Right lobe of liver (tissue), 6 donors: ENCODE results near the gene ZFYVE9. TPM values are rescaled to one million over a fixed set of nuclear protein-coding genes. Genes with fewer than 3 reads are reported as not detected.

Experiments
- ATAC-seq, 4 donors: fragments of 200-7000 bp; cut with Tn5 transposase; one replicate each; pipeline ENCODE4 v1.9.1; 2020; ENCODE audit warnings: mild to moderate bottlenecking in 4 of 4, moderate library complexity in 4 of 4
- DNase-seq, 3 donors: peaks; one replicate each; pipeline ENCODE4 v3.0.0-alpha.2; 2020
- H3K27ac ChIP-seq, 3 donors: fragments of 200-600 bp; one replicate each; pipeline ENCODE4 v1.8.0; 2022
- H3K27me3 ChIP-seq, 2 donors: fragments of 200-600 bp; one replicate each; pipeline ENCODE4 v1.8.0; 2022
- H3K36me3 ChIP-seq, 4 donors: fragments of 200-600 bp; sonication (generic) in 1 of 4; one replicate each; pipeline versions ENCODE4 v1.5.1 to v1.8.0; 2017 to 2022; ENCODE audit warnings: control low read depth in 1 of 4
- H3K4me1 ChIP-seq, 4 donors: fragments of 200-600 bp; sonication (generic) in 1 of 4; one replicate each; pipeline versions ENCODE4 v1.5.1 to v1.8.0; 2017 to 2022; ENCODE audit warnings: control low read depth in 1 of 4
- H3K4me3 ChIP-seq, 3 donors: fragments of 200-600 bp; one replicate each; pipeline ENCODE4 v1.8.0; 2022
- H3K9me3 ChIP-seq, 4 donors: fragments of 200-600 bp; sonication (generic) in 1 of 4; one replicate each; pipeline versions ENCODE4 v1.5.1 to v1.8.0; 2017 to 2022; ENCODE audit warnings: control low read depth in 1 of 4
- CTCF ChIP-seq, 4 donors: fragments of 200-600 bp in 3 of 4; fragments of 450-650 bp in 1 of 4; IDR thresholded peaks; one replicate each; pipeline versions ENCODE4 v1.5.1 to v1.8.0; 2016 to 2022; ENCODE audit warnings: antibody characterized with exemption in 4 of 4, mild to moderate bottlenecking in 2 of 4
- POLR2A ChIP-seq: fragments of 450-650 bp; IDR thresholded peaks from one replicate; pipeline ENCODE4 v1.6.1; 2017; ENCODE audit warnings: antibody characterized with exemption, mild to moderate bottlenecking
- WGBS: methylation state at CpG from one replicate; pipeline ENCODE4 v1.1.6; 2018; ENCODE audit warnings: low coverage, low lambda C conversion rate; ENCODE audit not compliant: insufficient coverage; ENCODE audit errors: missing lambda C conversion rate; 5-methylcytosine and 5-hydroxymethylcytosine counted together
- intact Hi-C, 2 donors: fragments of 100-400 bp; cut with DNase I; formaldehyde crosslinking; loops; one replicate each; pipeline versions ENCODE4 v1.11.2 to v1.14.1; 2022
- total RNA-seq, 6 experiments: library from RNA; depleted of rRNA in 2 of 6; stranded (reverse); fragments of >200 nt in 2 of 6; fragmentation: NEBNext Ultra II Directional in 3 of 6; extraction: Animal tissue kit (Norgen Biotek cat#: 25700) in 3 of 6; gene quantifications; one replicate each; pipeline versions ENCODE4 v1.1.0 to v1.2.4, GENCODE V29; 2016 to 2023
- donor health status: DM: no; HTN: yes; CAD: no.
- donor health status: DM: no; HTN: no; CAD: no.
- donor health status: DM: no; HTN: no; CAD: no.
- donor health status: DM: no; HTN: yes; CAD: no.
- donor health status: DM: no; HTN: yes; CAD: no.

ZFYVE9 gene
- total RNA-seq, 6 experiments from 2014 or later, result 9.6 to 15.6 (median 12.3) TPM

DNA sequence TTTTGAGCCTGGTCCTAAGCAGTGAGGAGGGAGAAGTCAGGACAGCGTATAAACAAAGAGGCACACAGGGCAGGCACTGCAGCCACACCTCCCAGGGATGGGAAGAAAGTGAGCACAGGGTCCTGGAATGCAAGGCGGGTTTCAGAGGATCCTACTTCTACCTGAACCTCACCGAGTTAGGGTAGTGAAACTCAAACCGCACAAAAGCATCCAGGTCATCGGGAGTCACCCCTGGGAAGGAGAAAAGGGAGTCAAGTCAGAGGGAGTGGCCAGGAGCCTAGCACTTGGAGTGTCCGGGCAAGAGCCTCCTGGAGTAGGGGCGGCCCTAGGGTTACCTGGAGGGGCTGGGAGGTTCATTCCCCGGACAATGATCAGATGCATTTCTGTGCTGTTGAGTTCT lies 213.5 kb downstream of the ZFYVE9 start:
- no peak for ATAC-seq
- no peaks in the 10 kb centered on the region for H3K9me3 ChIP-seq
- H3K36me3 ChIP-seq, result peaks cover 0 to 82% (median 51%) of the 10 kb centered on the region in 4 donors
- no peak for DNase-seq
- H3K4me3 ChIP-seq, result no peak overlapping the region
- WGBS, result 98% methylated on average over 8 of the region's 8 CpGs
- intact Hi-C loops, result no loop called here
- H3K27me3 ChIP-seq, result no peaks in the 10 kb centered on the region
- no peak overlapping the region for H3K27ac ChIP-seq
- TF ChIP-seq CTCF (IDR thresholded peaks at IDR 0.05) (no peak), POLR2A (no peak)
- H3K4me1 ChIP-seq, result no peaks in the 10 kb centered on the region

- intact Hi-C loops, result no loop called here
- peaks cover 0 to 87% (median 53%) of the 10 kb centered on the region in 4 donors for H3K36me3 ChIP-seq
- WGBS, result 100% methylated on average over 1 of the region's 11 CpGs
- no peak overlapping the region for H3K4me3 ChIP-seq
- no peaks in the 10 kb centered on the region for H3K27me3 ChIP-seq
- ATAC-seq (no peak), DNase-seq (no peak)
- no peak overlapping the region for H3K27ac ChIP-seq
- H3K9me3 ChIP-seq, result no peaks in the 10 kb centered on the region
- no peaks in the 10 kb centered on the region for H3K4me1 ChIP-seq
- TF ChIP-seq CTCF (IDR thresholded peaks at IDR 0.05), result no peak
- TF ChIP-seq POLR2A, result no peak
These were observed 214.1 kb downstream of the ZFYVE9 start for GRCh38 chr1:52355847-52356505.

DNA sequence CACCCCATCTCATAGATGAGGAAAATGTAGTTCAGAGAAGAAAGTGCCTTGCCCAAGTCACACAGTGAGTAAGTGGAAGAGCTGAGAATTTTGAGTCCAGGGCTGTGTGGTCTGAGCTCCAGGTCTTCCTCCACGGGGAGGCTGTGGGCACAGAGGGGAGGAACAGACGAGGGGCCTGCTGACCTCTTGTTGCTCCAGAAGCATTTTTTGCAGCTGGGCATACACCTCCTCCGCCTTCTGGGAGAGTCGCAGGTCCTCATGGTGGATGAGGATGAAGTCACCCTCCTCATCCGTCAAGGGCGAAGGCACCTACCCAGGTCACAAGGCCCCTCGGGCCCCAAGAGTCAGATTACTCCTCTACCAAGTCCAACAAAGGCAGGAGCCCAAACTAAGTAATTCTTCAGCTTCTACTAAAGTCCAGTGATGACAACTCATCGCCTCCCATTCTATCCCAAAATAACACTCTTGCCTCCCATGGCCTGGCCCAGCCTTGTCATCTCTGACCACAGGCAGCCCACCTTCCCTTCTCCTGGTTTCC lies 215.0 kb downstream of the ZFYVE9 start:
- no peaks in the 10 kb centered on the region for H3K9me3 ChIP-seq
- peaks cover 0 to 95% (median 57%) of the 10 kb centered on the region in 4 donors for H3K36me3 ChIP-seq
- ATAC-seq (no peak), DNase-seq (no peak)
- H3K4me1 ChIP-seq, result no peaks in the 10 kb centered on the region
- intact Hi-C loops, result no loop called here
- no peaks in the 10 kb centered on the region for H3K27me3 ChIP-seq
- no peak overlapping the region for H3K27ac ChIP-seq
- no peak overlapping the region for H3K4me3 ChIP-seq
- WGBS, result 96% methylated on average over 3 of the region's 8 CpGs
- no peak for TF ChIP-seq POLR2A

DNA sequence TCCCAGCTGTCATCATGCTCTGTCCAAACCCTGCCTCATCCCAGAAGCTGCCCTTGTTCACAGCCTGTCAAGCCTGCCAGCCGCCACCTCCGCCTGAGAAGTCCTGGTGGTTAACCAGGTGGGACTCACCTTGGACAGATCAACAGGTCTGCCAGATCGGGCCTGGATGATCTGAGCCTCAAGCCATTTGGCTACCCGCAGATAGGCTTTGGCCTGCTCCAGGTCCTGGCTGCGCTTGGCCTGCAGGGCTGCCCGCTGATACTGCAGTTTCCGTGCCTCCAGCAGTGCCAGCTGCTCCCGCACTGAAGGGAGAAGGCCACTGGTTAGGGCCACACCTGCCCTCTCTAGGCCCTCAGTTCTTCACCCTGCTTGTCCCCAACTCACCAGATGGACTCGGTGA lies 215.5 kb downstream of the ZFYVE9 start:
- Histone ChIP-seq H3K9me3 (no peaks in the 10 kb centered on the region), H3K4me1 (no peaks in the 10 kb centered on the region), H3K4me3 (no peak overlapping the region), H3K36me3 (peaks cover 0 to 99% (median 60%) of the 10 kb centered on the region in 4 donors), H3K27me3 (no peaks in the 10 kb centered on the region), H3K27ac (no peak overlapping the region)
- no peak for ATAC-seq
- intact Hi-C loops, result no loop called here
- no peak for DNase-seq
- TF ChIP-seq CTCF (IDR thresholded peaks at IDR 0.05) (no peak), POLR2A (no peak)
- no CpG with 5 or more reads among the region's 9 CpGs for WGBS

- Histone ChIP-seq H3K4me3 (no peak overlapping the region), H3K4me1 (no peaks in the 10 kb centered on the region), H3K27ac (no peak overlapping the region), H3K9me3 (no peaks in the 10 kb centered on the region), H3K27me3 (no peaks in the 10 kb centered on the region), H3K36me3 (peaks cover 0 to 87% (median 57%) of the 10 kb centered on the region in 4 donors)
- intact Hi-C loops, result no loop called here
- 80% methylated on average over 1 of the region's 18 CpGs for WGBS
- ATAC-seq, result no peak
- DNase-seq, result no peak
- TF ChIP-seq POLR2A (no peak), CTCF (IDR thresholded peaks at IDR 0.05) (no peak)
These were observed 217.1 kb downstream of the ZFYVE9 start for GRCh38 chr1:52358851-52359497.
